PC-3 (cell line): Measurements from ENCODE around the gene CTSZ. TPM values are rescaled to one million over a fixed set of nuclear protein-coding genes. Genes with fewer than 3 reads are reported as not detected.

Experiments
- ATAC-seq: fragments of 200-7000 bp; cut with Tn5 transposase; 2 replicates; pipeline ENCODE4 v1.9.1; 2020; ENCODE audit warnings: mild to moderate bottlenecking, moderate library complexity
- BruUV-seq: library from RNA; stranded (reverse); fragments of 400-500 nt; replicated peaks from 2 replicates; lab custom pipeline; 2021; lab: Mats Ljungman, UMichigan
- CTCF ChIA-PET: fragments of 300-600 bp; sonication (Branson Sonifier 250); formaldehyde crosslinking; loops from one replicate; lab custom pipeline; 2022; ENCODE audit warnings: antibody characterized with exemption; lab: Charles Lee
- POLR2A ChIA-PET: fragments of 300-600 bp; sonication (Branson Sonifier 250); formaldehyde crosslinking; loops from one replicate; lab custom pipeline; 2022; ENCODE audit warnings: antibody characterized with exemption; ENCODE audit not compliant: unreplicated experiment; lab: Charles Lee
- DNase-seq: peaks from one replicate; pipeline ENCODE4 v3.0.0-alpha.2; 2015
- H2AFZ ChIP-seq: fragments of 300-600 bp; sonication (generic); 2 replicates; pipeline ENCODE4 v1.6.0; 2016; ENCODE audit warnings: antibody characterized with exemption, low read length
- H3F3A ChIP-seq: fragments of 300-600 bp; sonication (generic); one replicate; pipeline ENCODE4 v1.6.0; 2017; ENCODE audit warnings: antibody characterized with exemption, low read length, control low read depth, mild to moderate bottlenecking; ENCODE audit not compliant: unreplicated experiment
- H3K27ac ChIP-seq: fragments of 300-600 bp; sonication (generic); 2 replicates; pipeline ENCODE4 v1.5.1; 2016; ENCODE audit warnings: mild to moderate bottlenecking, low read length
- H3K27me3 ChIP-seq: fragments of 300-600 bp; sonication (generic); 2 replicates; pipeline ENCODE4 v1.6.1; 2016; ENCODE audit warnings: low read length, mixed read lengths
- H3K36me3 ChIP-seq: fragments of 300-600 bp; sonication (generic); 2 replicates; pipeline ENCODE4 v1.6.1; 2016; ENCODE audit warnings: low read depth, mixed run types, low read length, mixed read lengths
- H3K4me1 ChIP-seq: fragments of 300-600 bp; sonication (generic); 2 replicates; pipeline ENCODE4 v1.5.1; 2016; ENCODE audit warnings: low read length; ENCODE audit not compliant: insufficient read depth
- H3K4me2 ChIP-seq: fragments of 300-600 bp; sonication (generic); 2 replicates; pipeline ENCODE4 v1.6.0; 2016; ENCODE audit warnings: low read length
- H3K4me3 ChIP-seq: fragments of 300-600 bp; sonication (generic); 2 replicates; pipeline ENCODE4 v1.5.1; 2016; ENCODE audit warnings: mild to moderate bottlenecking, low read length, mixed read lengths
- H3K79me2 ChIP-seq: fragments of 300-600 bp; sonication (generic); 2 replicates; pipeline ENCODE4 v1.6.1; 2017; ENCODE audit warnings: low read length, mixed read lengths
- H3K9ac ChIP-seq: fragments of 300-600 bp; sonication (generic); 2 replicates; pipeline ENCODE4 v1.6.0; 2016; ENCODE audit warnings: mild to moderate bottlenecking, low read length
- H3K9me2 ChIP-seq: fragments of 300-600 bp; sonication (generic); replicated peaks from 2 replicates; pipeline ENCODE4 v1.6.1; 2016; ENCODE audit warnings: mixed run types, low read length, mixed read lengths
- H3K9me3 ChIP-seq: fragments of 300-600 bp; sonication (generic); 2 replicates; pipeline ENCODE4 v1.6.1; 2016; ENCODE audit warnings: low read length, mixed read lengths
- H4K20me1 ChIP-seq: fragments of 300-600 bp; sonication (generic); 2 replicates; pipeline ENCODE4 v1.6.1; 2016; ENCODE audit warnings: low read length, mixed read lengths
- CTCF ChIP-seq: fragments of 300-600 bp; sonication (generic); conservative IDR thresholded peaks from 2 replicates; pipeline ENCODE4 v1.5.1; 2017; ENCODE audit warnings: antibody characterized with exemption, low read depth, mild to moderate bottlenecking, low read length
- EZH2 ChIP-seq: fragments of 300-600 bp; sonication (generic); IDR thresholded peaks from one replicate; pipeline ENCODE4 v1.6.1; 2017; ENCODE audit warnings: antibody characterized with exemption, mild to moderate bottlenecking, low read length; ENCODE audit not compliant: unreplicated experiment
- EZH2phosphoT487 ChIP-seq: fragments of 300-600 bp; sonication (generic); IDR thresholded peaks from 2 replicates; pipeline ENCODE4 v1.6.1; 2018; ENCODE audit warnings: mild to moderate bottlenecking, antibody characterized with exemption, low read length, borderline replicate concordance
- intact Hi-C: fragments of 100-400 bp; cut with micrococcal nuclease; formaldehyde crosslinking; loops from 2 replicates; pipeline ENCODE4 v1.9.0; 2023
- total RNA-seq: library from RNA; depleted of rRNA; stranded (reverse); fragments of >200 nt; gene quantifications from 2 replicates; pipeline ENCODE4 v1.2.3, GENCODE V29; 2014

Gene CTSZ
- total RNA-seq, 1 experiment from 2014 or later, result 191 TPM

DNA sequence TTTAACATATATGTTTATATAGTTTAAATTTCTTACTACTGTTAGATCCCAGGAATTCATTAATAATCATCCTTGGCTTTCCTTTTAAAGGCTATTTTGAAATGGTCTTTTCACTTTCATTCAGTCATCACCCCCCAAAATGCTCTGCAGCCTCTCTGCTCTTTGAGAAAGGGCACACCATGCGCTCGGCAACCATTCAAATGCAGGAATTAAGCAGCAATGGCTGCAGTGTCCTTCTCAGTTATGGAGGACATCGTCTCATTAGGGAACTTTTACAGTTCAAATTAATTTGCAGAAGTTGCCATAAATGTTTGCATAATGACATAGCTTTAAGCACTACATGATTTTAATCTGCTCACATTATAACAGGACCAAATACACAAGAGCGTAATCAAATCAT is 18.5 kb upstream of the CTSZ start:
- CTCF ChIA-PET, result interaction anchor here (0.5 kb wide), 1 partner anchor 197 kb away, joined by 8 read pairs; no protein-coding TSS in a partner anchor
- H3K9me3 ChIP-seq, result no peaks in the 10 kb centered on the region
- no TSS peak for BruUV-seq
- intact Hi-C loops, result loop anchor here (5.0 kb wide), 1 partner anchor 43 kb away; the partner anchor contains the start of gene NELFCD
- no peaks in the 10 kb centered on the region for H3F3A ChIP-seq
- H3K4me2 ChIP-seq, result no peak overlapping the region
- H3K79me2 ChIP-seq, result peaks cover 60% of the 10 kb centered on the region
- H3K36me3 ChIP-seq, result peaks cover 64% of the 10 kb centered on the region
- peaks cover 39% of the 10 kb centered on the region for H3K4me1 ChIP-seq
- H3K9me2 ChIP-seq, result no peaks in the 10 kb centered on the region
- TF ChIP-seq EZH2phosphoT487, result no peak
- no peak for TF ChIP-seq EZH2
- no peak for TF ChIP-seq CTCF
- no peaks in the 10 kb centered on the region for H3K27me3 ChIP-seq
- POLR2A ChIA-PET, result no interaction called here
- ATAC-seq, result no peak
- no peak overlapping the region for H3K9ac ChIP-seq
- H2AFZ ChIP-seq, result no peak overlapping the region
- no peak overlapping the region for H3K4me3 ChIP-seq
- no peak overlapping the region for H3K27ac ChIP-seq
- H4K20me1 ChIP-seq, result peaks cover 41% of the 10 kb centered on the region
- DNase-seq, result no peak

DNA sequence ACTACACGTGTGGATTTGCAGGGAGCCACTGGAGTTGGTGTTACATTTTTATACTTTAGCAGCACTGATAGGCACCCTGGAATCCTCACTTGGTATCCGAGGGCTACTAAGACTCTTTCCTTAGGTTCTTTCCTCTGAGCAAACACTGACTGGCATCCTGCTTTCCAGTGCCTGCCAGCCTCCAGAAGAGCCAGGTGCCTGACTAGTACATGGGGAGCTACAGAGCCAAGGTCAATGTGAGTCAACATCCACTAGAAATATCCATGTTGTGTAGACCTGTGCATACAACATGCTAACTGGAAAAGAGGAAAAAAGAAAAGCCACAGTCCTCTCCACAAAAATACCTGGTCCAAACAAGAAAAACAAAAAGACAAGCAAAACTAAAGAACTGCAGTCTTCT is 18.0 kb upstream of the CTSZ start:
- TF ChIP-seq EZH2, result no peak
- no peak for TF ChIP-seq EZH2phosphoT487
- no peak for TF ChIP-seq CTCF
- no TSS peak for BruUV-seq
- Histone ChIP-seq H3K36me3 (peaks cover 62% of the 10 kb centered on the region), H3K79me2 (peaks cover 56% of the 10 kb centered on the region), H3K4me2 (no peak overlapping the region), H3K27ac (no peak overlapping the region), H3F3A (no peaks in the 10 kb centered on the region), H4K20me1 (peaks cover 37% of the 10 kb centered on the region), H3K9me2 (no peaks in the 10 kb centered on the region), H3K27me3 (no peaks in the 10 kb centered on the region), H3K4me3 (no peak overlapping the region), H3K4me1 (peaks cover 34% of the 10 kb centered on the region), H3K9ac (no peak overlapping the region), H3K9me3 (no peaks in the 10 kb centered on the region), H2AFZ (no peak overlapping the region)
- CTCF ChIA-PET, result interaction anchor here (0.5 kb wide), 1 partner anchor 198 kb away, joined by 8 read pairs; no protein-coding TSS in a partner anchor
- DNase-seq (no peak), ATAC-seq (no peak)
- intact Hi-C loops, result loop anchor here (5.0 kb wide), 1 partner anchor 43 kb away; the partner anchor contains the start of gene NELFCD
- POLR2A ChIA-PET, result no interaction called here

GRCh38 chr20:59024111-59024530 is 17.1 kb upstream of the CTSZ start:
- no peaks in the 10 kb centered on the region for H3K9me2 ChIP-seq
- ATAC-seq (no peak), DNase-seq (no peak)
- no TSS peak for BruUV-seq
- peaks cover 52% of the 10 kb centered on the region for H3K36me3 ChIP-seq
- H3K9ac ChIP-seq, result no peak overlapping the region
- H3K9me3 ChIP-seq, result no peaks in the 10 kb centered on the region
- H3K79me2 ChIP-seq, result peaks cover 46% of the 10 kb centered on the region
- CTCF ChIA-PET, result no interaction called here
- H3K27ac ChIP-seq, result no peak overlapping the region
- no peak overlapping the region for H3K4me3 ChIP-seq
- peaks cover 25% of the 10 kb centered on the region for H3K4me1 ChIP-seq
- no peaks in the 10 kb centered on the region for H3K27me3 ChIP-seq
- POLR2A ChIA-PET, result no interaction called here
- TF ChIP-seq EZH2 (no peak), EZH2phosphoT487 (no peak), CTCF (no peak)
- no peak overlapping the region for H2AFZ ChIP-seq
- no peaks in the 10 kb centered on the region for H3F3A ChIP-seq
- intact Hi-C loops, result no loop called here
- H3K4me2 ChIP-seq, result no peak overlapping the region
- peaks cover 28% of the 10 kb centered on the region for H4K20me1 ChIP-seq
